HCT116 (cell line): ENCODE data around the gene ABCC1.

Experiments used
- CEBPB ChIP-seq: IDR thresholded peaks from 2 replicates; pipeline ENCODE4 v1.6.1; 2012; ENCODE audit warnings: low read depth
- EGR1 ChIP-seq: IDR thresholded peaks from 2 replicates; pipeline ENCODE4 v1.6.1; 2012; ENCODE audit warnings: low read depth
- EZH2phosphoT487 ChIP-seq: fragments of 200-600 bp; IDR thresholded peaks from 2 replicates; pipeline ENCODE4 v1.6.1; 2018; ENCODE audit warnings: antibody characterized with exemption, borderline replicate concordance
- FOSL1 ChIP-seq: IDR thresholded peaks from 2 replicates; pipeline ENCODE4 v1.6.1; 2012; ENCODE audit warnings: low read depth
- JUND ChIP-seq: IDR thresholded peaks from 2 replicates; pipeline ENCODE4 v1.6.1; 2012
- POLR2A ChIP-seq: IDR thresholded peaks from 2 replicates; pipeline ENCODE4 v1.7.0; 2011; ENCODE audit warnings: borderline replicate concordance; ENCODE audit not compliant: insufficient read depth, insufficient read length; ENCODE audit errors: extremely low read depth
- POLR2AphosphoS5 ChIP-seq: IDR thresholded peaks from 2 replicates; pipeline ENCODE4 v1.6.1; 2011; ENCODE audit warnings: mild to moderate bottlenecking, low read depth, low read length, moderate library complexity
- TCF7L2 ChIP-seq: IDR thresholded peaks from 2 replicates; pipeline ENCODE4 v1.7.0; 2011; ENCODE audit warnings: borderline replicate concordance, inconsistent platforms; ENCODE audit not compliant: insufficient read depth, insufficient read length; ENCODE audit errors: extremely low read depth
- TF ChIP-seq, protein P1 (sequence below), 3 experiments: fragments of 200-600 bp in 1 of 3; sonication (generic) in 1 of 3; IDR thresholded peaks in 2 of 3; conservative IDR thresholded peaks in 1 of 3; 2 replicates each; pipeline ENCODE4 v1.5.1; 2012 to 2017; ENCODE audit warnings: low read depth in 2 of 3, low read length in 2 of 3, antibody characterized with exemption in 1 of 3, borderline replicate concordance in 1 of 3, control low read depth in 1 of 3, mild to moderate bottlenecking in 1 of 3, mixed read lengths in 1 of 3, mixed run types in 1 of 3, moderate library complexity in 1 of 3; ENCODE audit not compliant: insufficient read depth in 1 of 3
- TF ChIP-seq, protein P2 (sequence below): IDR thresholded peaks from 2 replicates; pipeline ENCODE4 v1.6.1; 2011; ENCODE audit warnings: mild to moderate bottlenecking, low read length, moderate library complexity; ENCODE audit not compliant: insufficient replicate concordance; ENCODE audit errors: extremely low read depth

DNA sequence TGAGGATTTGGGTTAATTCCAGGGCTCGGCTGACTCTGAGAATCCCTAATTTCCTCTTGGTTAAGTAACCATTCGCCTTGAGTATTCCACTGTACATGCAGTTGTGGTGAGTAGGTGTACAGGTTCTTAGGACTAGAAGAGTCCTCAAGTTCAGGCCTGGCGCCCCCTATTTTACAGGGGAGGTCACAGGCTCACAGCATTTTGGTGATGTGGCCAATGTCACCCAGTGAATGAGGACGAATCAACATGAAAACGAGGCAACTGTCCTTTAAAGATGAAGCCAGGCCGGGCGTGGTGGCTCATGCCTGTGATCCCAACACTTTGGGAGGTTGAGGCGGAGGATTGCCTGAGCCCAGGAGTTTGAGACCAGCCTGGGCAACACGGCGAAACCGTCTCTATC is 218.5 kb downstream of the ABCC1 start:
- TF ChIP-seq, protein P1, sequence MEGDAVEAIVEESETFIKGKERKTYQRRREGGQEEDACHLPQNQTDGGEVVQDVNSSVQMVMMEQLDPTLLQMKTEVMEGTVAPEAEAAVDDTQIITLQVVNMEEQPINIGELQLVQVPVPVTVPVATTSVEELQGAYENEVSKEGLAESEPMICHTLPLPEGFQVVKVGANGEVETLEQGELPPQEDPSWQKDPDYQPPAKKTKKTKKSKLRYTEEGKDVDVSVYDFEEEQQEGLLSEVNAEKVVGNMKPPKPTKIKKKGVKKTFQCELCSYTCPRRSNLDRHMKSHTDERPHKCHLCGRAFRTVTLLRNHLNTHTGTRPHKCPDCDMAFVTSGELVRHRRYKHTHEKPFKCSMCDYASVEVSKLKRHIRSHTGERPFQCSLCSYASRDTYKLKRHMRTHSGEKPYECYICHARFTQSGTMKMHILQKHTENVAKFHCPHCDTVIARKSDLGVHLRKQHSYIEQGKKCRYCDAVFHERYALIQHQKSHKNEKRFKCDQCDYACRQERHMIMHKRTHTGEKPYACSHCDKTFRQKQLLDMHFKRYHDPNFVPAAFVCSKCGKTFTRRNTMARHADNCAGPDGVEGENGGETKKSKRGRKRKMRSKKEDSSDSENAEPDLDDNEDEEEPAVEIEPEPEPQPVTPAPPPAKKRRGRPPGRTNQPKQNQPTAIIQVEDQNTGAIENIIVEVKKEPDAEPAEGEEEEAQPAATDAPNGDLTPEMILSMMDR (IDR thresholded peaks at IDR 0.05 in 2 of 3, conservative IDR thresholded peaks at IDR 0.05 in 1 of 3; ENCODE audit: borderline replicate concordance in 1 of 3, insufficient read depth in 1 of 3, low read depth in 2 of 3, low read length in 2 of 3) = 0 out of 6 replicates have a peak, but pooled peaks of 1 of the 3 experiments have one; percentile 7
- TF ChIP-seq EZH2phosphoT487 = no peak
- TF ChIP-seq POLR2A = no peak
- no peak for TF ChIP-seq EGR1
- TF ChIP-seq TCF7L2 = no peak
- no peak for TF ChIP-seq FOSL1
- TF ChIP-seq, protein P2, sequence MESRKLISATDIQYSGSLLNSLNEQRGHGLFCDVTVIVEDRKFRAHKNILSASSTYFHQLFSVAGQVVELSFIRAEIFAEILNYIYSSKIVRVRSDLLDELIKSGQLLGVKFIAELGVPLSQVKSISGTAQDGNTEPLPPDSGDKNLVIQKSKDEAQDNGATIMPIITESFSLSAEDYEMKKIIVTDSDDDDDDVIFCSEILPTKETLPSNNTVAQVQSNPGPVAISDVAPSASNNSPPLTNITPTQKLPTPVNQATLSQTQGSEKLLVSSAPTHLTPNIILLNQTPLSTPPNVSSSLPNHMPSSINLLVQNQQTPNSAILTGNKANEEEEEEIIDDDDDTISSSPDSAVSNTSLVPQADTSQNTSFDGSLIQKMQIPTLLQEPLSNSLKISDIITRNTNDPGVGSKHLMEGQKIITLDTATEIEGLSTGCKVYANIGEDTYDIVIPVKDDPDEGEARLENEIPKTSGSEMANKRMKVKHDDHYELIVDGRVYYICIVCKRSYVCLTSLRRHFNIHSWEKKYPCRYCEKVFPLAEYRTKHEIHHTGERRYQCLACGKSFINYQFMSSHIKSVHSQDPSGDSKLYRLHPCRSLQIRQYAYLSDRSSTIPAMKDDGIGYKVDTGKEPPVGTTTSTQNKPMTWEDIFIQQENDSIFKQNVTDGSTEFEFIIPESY = no peak
- no peak for TF ChIP-seq CEBPB
- TF ChIP-seq POLR2AphosphoS5 = no peak
- TF ChIP-seq JUND = no peak
